Astrocyte (in vitro differentiated cells and primary cell): ENCODE measurements around the gene STING1.

Experiments
- CTCF ChIP-seq: IDR thresholded peaks from 2 replicates; pipeline ENCODE4 v1.5.1; 2011; ENCODE audit warnings: low read depth, mild to moderate bottlenecking, inconsistent platforms, low read length, moderate library complexity; ENCODE audit not compliant: insufficient read depth
- EZH2 ChIP-seq: IDR thresholded peaks from 2 replicates; pipeline ENCODE4 v1.6.1; 2012; ENCODE audit warnings: mild to moderate bottlenecking, low read length, inconsistent platforms; ENCODE audit not compliant: insufficient read depth

- no peak for TF ChIP-seq CTCF
- no peak for TF ChIP-seq EZH2
Measured at GRCh38 chr5:139474890-139475791, 7.4 kb downstream of the STING1 start.
